Measurements from ENCODE around the gene CAMK2N1. TPM values are rescaled to one million over a fixed set of nuclear protein-coding genes. Genes with fewer than 3 reads are reported as not detected.
A peak's percentile ranks its signal among the peaks of the same experiment; 100 is the strongest.

The CAMK2N1 gene
- total and polyA plus RNA-seq, 2 of the 13 experiments (the other 11 are each of a cell fraction or from before 2014, with no cell fraction given): 38.0 to 38.6 TPM

DNA sequence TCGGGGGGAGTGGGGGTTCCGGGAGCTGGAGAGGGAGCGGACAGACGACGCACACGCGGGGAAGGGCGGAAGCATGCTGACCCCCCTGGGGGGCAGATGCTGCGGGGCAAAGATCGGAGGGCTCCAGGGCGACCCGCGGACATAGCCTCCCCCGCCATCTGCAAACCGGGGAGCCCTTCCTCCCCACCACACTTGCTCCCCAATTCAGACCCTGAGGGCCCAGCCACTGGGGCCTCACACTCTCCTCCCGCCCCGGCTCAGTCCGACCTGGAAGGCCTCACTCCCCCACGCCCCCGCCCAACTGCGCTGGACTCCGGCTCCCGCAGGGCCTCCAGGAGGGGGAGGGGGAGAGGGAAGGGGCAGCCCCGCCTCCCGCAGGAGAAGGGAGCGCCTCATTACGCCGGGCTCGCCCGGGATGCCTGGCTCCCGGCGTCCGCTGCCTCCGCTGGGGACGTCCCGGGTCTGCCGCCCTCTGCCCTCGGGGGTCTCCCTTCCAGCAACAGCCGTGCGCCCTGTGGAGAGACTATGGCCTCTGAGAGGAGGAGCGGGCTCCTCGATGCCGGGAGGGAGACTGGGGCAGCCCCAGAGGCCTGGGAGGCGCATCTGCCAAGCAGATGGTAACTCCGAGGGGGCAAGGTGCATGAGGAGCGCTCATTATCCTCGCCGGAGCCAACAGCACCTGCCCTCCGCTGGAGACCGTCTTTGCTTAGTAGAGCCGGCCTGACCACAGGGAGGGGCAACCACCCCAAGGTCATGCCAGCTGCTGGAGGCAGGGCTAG, 636 bp upstream of the CAMK2N1 start (continued):
- peak; percentile 70; the same call in 1 of the 2 replicates for TF ChIP-seq ZSCAN5A (CRISPR knock-in tag; IDR thresholded peaks at IDR 0.05; ENCODE audit: borderline replicate concordance)
- TF ChIP-seq ZNF251 (CRISPR knock-in tag; IDR thresholded peaks at IDR 0.05): no peak
- TF ChIP-seq ZNF101 (CRISPR knock-in tag; IDR thresholded peaks at IDR 0.05; ENCODE audit: borderline replicate concordance, low read depth): no peak
- TF ChIP-seq ASH2L (IDR thresholded peaks at IDR 0.05; ENCODE audit: insufficient read length, low read depth, low read length): peak; percentile 76
- TF ChIP-seq BORCS8-MEF2B (CRISPR knock-in tag; IDR thresholded peaks at IDR 0.05): peak; percentile 82; the same call in 1 of the 2 replicates
- TF ChIP-seq PLSCR1 (CRISPR knock-in tag; IDR thresholded peaks at IDR 0.05; ENCODE audit: borderline replicate concordance): no peak
- 0 out of 2 replicates have a peak, but pooled peaks have one; percentile 62 for TF ChIP-seq ZNF431 (CRISPR knock-in tag; IDR thresholded peaks at IDR 0.05; ENCODE audit: borderline replicate concordance, low read depth)
- TF ChIP-seq GLMP (CRISPR knock-in tag; IDR thresholded peaks at IDR 0.05; ENCODE audit: borderline replicate concordance): no peak
- no peak for TF ChIP-seq ZNF296 (CRISPR knock-in tag; conservative IDR thresholded peaks at IDR 0.05)
- TF ChIP-seq, protein P1, sequence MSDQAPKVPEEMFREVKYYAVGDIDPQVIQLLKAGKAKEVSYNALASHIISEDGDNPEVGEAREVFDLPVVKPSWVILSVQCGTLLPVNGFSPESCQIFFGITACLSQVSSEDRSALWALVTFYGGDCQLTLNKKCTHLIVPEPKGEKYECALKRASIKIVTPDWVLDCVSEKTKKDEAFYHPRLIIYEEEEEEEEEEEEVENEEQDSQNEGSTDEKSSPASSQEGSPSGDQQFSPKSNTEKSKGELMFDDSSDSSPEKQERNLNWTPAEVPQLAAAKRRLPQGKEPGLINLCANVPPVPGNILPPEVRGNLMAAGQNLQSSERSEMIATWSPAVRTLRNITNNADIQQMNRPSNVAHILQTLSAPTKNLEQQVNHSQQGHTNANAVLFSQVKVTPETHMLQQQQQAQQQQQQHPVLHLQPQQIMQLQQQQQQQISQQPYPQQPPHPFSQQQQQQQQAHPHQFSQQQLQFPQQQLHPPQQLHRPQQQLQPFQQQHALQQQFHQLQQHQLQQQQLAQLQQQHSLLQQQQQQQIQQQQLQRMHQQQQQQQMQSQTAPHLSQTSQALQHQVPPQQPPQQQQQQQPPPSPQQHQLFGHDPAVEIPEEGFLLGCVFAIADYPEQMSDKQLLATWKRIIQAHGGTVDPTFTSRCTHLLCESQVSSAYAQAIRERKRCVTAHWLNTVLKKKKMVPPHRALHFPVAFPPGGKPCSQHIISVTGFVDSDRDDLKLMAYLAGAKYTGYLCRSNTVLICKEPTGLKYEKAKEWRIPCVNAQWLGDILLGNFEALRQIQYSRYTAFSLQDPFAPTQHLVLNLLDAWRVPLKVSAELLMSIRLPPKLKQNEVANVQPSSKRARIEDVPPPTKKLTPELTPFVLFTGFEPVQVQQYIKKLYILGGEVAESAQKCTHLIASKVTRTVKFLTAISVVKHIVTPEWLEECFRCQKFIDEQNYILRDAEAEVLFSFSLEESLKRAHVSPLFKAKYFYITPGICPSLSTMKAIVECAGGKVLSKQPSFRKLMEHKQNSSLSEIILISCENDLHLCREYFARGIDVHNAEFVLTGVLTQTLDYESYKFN (CRISPR knock-in tag; conservative IDR thresholded peaks at IDR 0.05): peak; percentile 84
- TF ChIP-seq CCDC6 (CRISPR knock-in tag; IDR thresholded peaks at IDR 0.05): peak; percentile 54
- 0 out of 2 replicates have a peak, but pooled peaks have one; percentile 70 for TF ChIP-seq ZNF576 (CRISPR knock-in tag; IDR thresholded peaks at IDR 0.05)
- TF ChIP-seq POLR2G (IDR thresholded peaks at IDR 0.05; ENCODE audit: low read depth, low read length): peak; percentile 89
- no peak for TF ChIP-seq ZFP90 (CRISPR knock-in tag; IDR thresholded peaks at IDR 0.05; ENCODE audit: borderline replicate concordance)
